Loucy (cell line): Measurements from ENCODE around the gene ZNF619.

Experiments used
- H2AFZ ChIP-seq: fragments of 200-600 bp; sonication (generic); 2 replicates; pipeline ENCODE4 v1.6.0; 2016; ENCODE audit warnings: antibody characterized with exemption, mild to moderate bottlenecking, low read length, moderate library complexity
- H3F3A ChIP-seq: fragments of 200-600 bp; 2 replicates; pipeline ENCODE4 v1.6.0; 2016; ENCODE audit warnings: antibody characterized with exemption, low read depth, mild to moderate bottlenecking
- H3K27me3 ChIP-seq: fragments of 200-600 bp; sonication (generic); 2 replicates; pipeline ENCODE4 v1.6.1; 2014; ENCODE audit warnings: low read length, mild to moderate bottlenecking; ENCODE audit not compliant: insufficient read depth, poor library complexity, severe bottlenecking
- H3K36me3 ChIP-seq: fragments of 200-600 bp; sonication (generic); 2 replicates; pipeline ENCODE4 v1.6.1; 2016; ENCODE audit warnings: low read length; ENCODE audit not compliant: insufficient read depth
- H3K4me1 ChIP-seq: fragments of 200-600 bp; sonication (generic); 2 replicates; pipeline ENCODE4 v1.5.1; 2014; ENCODE audit warnings: low read length, mild to moderate bottlenecking; ENCODE audit not compliant: insufficient read depth, poor library complexity, severe bottlenecking
- H3K4me2 ChIP-seq: fragments of 200-600 bp; sonication (generic); 2 replicates; pipeline ENCODE4 v1.6.0; 2014; ENCODE audit warnings: antibody characterized with exemption, low read length, low read depth, mild to moderate bottlenecking; ENCODE audit not compliant: poor library complexity, severe bottlenecking
- H3K4me3 ChIP-seq: fragments of 200-600 bp; sonication (generic); 2 replicates; pipeline ENCODE4 v1.5.1; 2014; ENCODE audit warnings: low read length, mild to moderate bottlenecking, mixed read lengths; ENCODE audit not compliant: poor library complexity, severe bottlenecking
- H3K79me2 ChIP-seq: fragments of 200-600 bp; sonication (generic); 2 replicates; pipeline ENCODE4 v1.6.1; 2014; ENCODE audit warnings: low read length; ENCODE audit not compliant: insufficient read depth
- H3K9ac ChIP-seq: fragments of 200-600 bp; sonication (generic); 2 replicates; pipeline ENCODE4 v1.6.0; 2014; ENCODE audit warnings: mild to moderate bottlenecking, low read depth, low read length, moderate library complexity; ENCODE audit not compliant: poor library complexity, severe bottlenecking
- H3K9me2 ChIP-seq: fragments of 200-600 bp; sonication (generic); replicated peaks from 2 replicates; pipeline ENCODE4 v1.6.1; 2016; ENCODE audit warnings: low read depth, low read length, mixed read lengths
- H3K9me3 ChIP-seq: fragments of 200-600 bp; sonication (generic); 2 replicates; pipeline ENCODE4 v1.6.1; 2014; ENCODE audit warnings: mild to moderate bottlenecking, antibody characterized with exemption, low read length, low read depth; ENCODE audit not compliant: insufficient read depth
- H4K20me1 ChIP-seq: fragments of 200-600 bp; sonication (generic); 2 replicates; pipeline ENCODE4 v1.6.0; 2014; ENCODE audit warnings: antibody characterized with exemption, low read length, mild to moderate bottlenecking; ENCODE audit not compliant: insufficient read depth, poor library complexity, severe bottlenecking
- EZH2phosphoT487 ChIP-seq: fragments of 200-600 bp; IDR thresholded peaks from 2 replicates; pipeline ENCODE4 v1.6.1; 2018; ENCODE audit warnings: antibody characterized with exemption, mild to moderate bottlenecking, moderate library complexity, borderline replicate concordance
- TF ChIP-seq, protein P1 (sequence below): fragments of 200-600 bp; sonication (generic); conservative IDR thresholded peaks from 2 replicates; pipeline ENCODE4 v1.5.1; 2014; ENCODE audit warnings: mild to moderate bottlenecking, antibody characterized with exemption, low read length

The ZNF619 gene

DNA sequence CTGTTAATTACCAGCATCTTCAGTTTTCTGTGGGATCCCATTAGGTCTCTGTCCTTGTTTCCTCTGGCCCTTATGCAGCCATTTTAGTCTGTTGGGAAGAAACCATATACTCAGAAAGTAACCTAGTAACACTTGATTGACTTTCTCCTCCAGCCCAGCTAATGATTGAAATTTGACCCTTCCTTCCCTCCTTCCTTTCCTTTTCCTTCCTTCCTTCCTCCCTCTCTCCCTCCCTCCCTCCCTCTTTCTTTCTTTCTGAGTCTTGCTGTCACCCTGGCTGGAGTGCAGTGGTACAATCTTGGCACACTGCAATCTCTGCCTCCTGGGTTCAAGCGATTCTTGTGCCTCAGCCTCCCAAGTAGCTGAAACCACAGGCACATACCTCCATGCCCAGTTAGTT lies 23.0 kb downstream of the ZNF619 start:
- Histone ChIP-seq H3K4me3 (no peak overlapping the region), H2AFZ (no peak overlapping the region)
- no peak for TF ChIP-seq EZH2phosphoT487
- TF ChIP-seq, protein P1, sequence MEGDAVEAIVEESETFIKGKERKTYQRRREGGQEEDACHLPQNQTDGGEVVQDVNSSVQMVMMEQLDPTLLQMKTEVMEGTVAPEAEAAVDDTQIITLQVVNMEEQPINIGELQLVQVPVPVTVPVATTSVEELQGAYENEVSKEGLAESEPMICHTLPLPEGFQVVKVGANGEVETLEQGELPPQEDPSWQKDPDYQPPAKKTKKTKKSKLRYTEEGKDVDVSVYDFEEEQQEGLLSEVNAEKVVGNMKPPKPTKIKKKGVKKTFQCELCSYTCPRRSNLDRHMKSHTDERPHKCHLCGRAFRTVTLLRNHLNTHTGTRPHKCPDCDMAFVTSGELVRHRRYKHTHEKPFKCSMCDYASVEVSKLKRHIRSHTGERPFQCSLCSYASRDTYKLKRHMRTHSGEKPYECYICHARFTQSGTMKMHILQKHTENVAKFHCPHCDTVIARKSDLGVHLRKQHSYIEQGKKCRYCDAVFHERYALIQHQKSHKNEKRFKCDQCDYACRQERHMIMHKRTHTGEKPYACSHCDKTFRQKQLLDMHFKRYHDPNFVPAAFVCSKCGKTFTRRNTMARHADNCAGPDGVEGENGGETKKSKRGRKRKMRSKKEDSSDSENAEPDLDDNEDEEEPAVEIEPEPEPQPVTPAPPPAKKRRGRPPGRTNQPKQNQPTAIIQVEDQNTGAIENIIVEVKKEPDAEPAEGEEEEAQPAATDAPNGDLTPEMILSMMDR: no peak

DNA sequence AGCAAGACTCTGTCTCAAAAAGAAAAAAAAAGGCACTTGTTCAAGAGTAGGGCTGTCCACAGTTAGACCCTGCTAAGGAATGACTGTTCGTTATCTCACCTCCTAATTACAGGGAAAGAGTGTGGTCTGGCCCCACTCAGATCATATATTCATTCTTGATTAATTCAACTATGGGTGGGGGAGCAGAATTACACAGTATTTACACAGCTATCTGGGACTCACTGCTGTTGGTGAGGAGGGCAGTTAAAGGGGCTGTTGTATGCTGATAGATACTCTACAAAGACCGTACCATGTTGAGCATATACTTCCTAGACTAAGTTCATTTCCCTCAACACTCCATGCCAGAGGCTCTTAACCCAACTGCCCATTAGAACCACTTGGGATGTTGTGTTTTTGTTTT lies 25.1 kb downstream of the ZNF619 start:
- Histone ChIP-seq H4K20me1 (no peaks in the 10 kb centered on the region), H3K36me3 (no peaks in the 10 kb centered on the region), H3K9ac (no peak overlapping the region), H2AFZ (no peak overlapping the region), H3K9me2 (no peaks in the 10 kb centered on the region), H3K9me3 (no peaks in the 10 kb centered on the region), H3K79me2 (peaks cover 7% of the 10 kb centered on the region; the same call in 1 of the 2 replicates), H3F3A (no peaks in the 10 kb centered on the region), H3K4me1 (peaks cover 5% of the 10 kb centered on the region), H3K4me2 (no peak overlapping the region), H3K4me3 (no peak overlapping the region), H3K27me3 (no peaks in the 10 kb centered on the region)
- no peak for TF ChIP-seq EZH2phosphoT487
- TF ChIP-seq, protein P1: no peak

More for the DNA sequence above, 23.0 kb downstream of the ZNF619 start:
- Histone ChIP-seq H3K79me2 (no peaks in the 10 kb centered on the region), H3F3A (no peaks in the 10 kb centered on the region), H3K9me3 (no peaks in the 10 kb centered on the region), H3K4me1 (no peaks in the 10 kb centered on the region), H3K36me3 (no peaks in the 10 kb centered on the region), H3K9me2 (no peaks in the 10 kb centered on the region), H4K20me1 (no peaks in the 10 kb centered on the region), H3K9ac (no peak overlapping the region), H3K27me3 (no peaks in the 10 kb centered on the region), H3K4me2 (no peak overlapping the region)

DNA sequence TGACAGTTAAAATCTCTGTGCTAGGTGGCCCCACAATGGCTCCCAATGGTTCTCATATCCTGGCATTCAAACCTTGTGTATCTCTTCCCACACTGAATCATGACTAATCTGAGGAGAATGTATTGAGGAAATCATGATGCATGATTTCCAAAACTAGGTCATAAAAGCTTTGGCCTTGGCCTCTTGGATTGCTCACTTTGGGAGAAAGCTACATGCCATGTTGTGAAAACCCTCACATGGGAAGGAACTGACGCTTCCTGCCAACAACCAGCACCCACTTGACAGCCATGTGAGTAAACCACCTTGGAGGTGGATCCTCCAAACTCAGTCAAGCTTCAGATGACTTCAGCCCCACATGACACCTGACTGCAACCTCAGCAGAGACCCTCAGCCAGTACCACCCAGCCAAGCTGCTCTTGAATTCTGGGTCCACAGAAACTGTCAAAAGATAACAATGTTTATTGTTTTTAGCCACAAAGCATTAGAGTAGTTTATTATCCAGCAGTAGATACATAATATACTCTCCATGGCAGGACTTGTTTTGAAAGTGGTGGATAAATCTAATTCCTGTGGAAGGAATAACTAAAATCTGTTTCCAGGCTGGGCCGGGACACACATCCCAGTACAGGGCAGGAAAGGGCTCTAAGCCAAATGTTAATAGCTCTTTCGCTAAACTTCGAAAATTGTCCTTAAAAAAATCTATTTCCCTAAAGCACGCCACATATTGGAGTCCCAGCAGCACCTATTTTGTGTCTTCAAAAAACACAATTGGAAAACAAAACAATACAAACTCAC lies 27.9 kb downstream of the ZNF619 start:
- peaks cover 7% of the 10 kb centered on the region; the same call in 1 of the 2 replicates for H3K79me2 ChIP-seq
- peak overlapping the region; percentile 98 for H3K4me2 ChIP-seq
- peak overlapping the region; percentile 95 for H3K4me3 ChIP-seq
- H3K9ac ChIP-seq: peak overlapping the region; percentile 73
- TF ChIP-seq EZH2phosphoT487: no peak
- TF ChIP-seq, protein P1: no peak
- no peaks in the 10 kb centered on the region for H3K9me3 ChIP-seq
- H3K36me3 ChIP-seq: no peaks in the 10 kb centered on the region
- no peaks in the 10 kb centered on the region for H3K9me2 ChIP-seq
- no peaks in the 10 kb centered on the region for H3K27me3 ChIP-seq
- H2AFZ ChIP-seq: peak overlapping the region; percentile 100; the same call in 1 of the 2 replicates
- no peaks in the 10 kb centered on the region for H4K20me1 ChIP-seq
- peaks cover 9% of the 10 kb centered on the region for H3K4me1 ChIP-seq
- no peaks in the 10 kb centered on the region for H3F3A ChIP-seq
